HepG2 (cell line): Measurements from ENCODE around the gene NUBP2. TPM values are rescaled to one million over a fixed set of nuclear protein-coding genes. Genes with fewer than 3 reads are reported as not detected.

Experiments used
- ARID4A ChIP-seq: sonication (generic); formaldehyde crosslinking; IDR thresholded peaks from 2 replicates; pipeline ENCODE4 v1.5.0; 2020; ENCODE audit warnings: mild to moderate bottlenecking, missing genetic modification reagents, borderline replicate concordance
- GMEB1 ChIP-seq: sonication (generic); formaldehyde crosslinking; IDR thresholded peaks from 2 replicates; pipeline ENCODE4 v1.5.1; 2020; ENCODE audit warnings: missing genetic modification reagents, mild to moderate bottlenecking, borderline replicate concordance
- HMGXB4 ChIP-seq, 2 experiments: sonication (generic) in 1 of 2; formaldehyde crosslinking in 1 of 2; IDR thresholded peaks; 2 replicates each; pipeline versions ENCODE4 v1.4.0 to v1.6.1; 2018 to 2020; ENCODE audit warnings: missing genetic modification reagents in 2 of 2, borderline replicate concordance in 1 of 2, low read depth in 1 of 2, mild to moderate bottlenecking in 1 of 2, missing biosample characterization in 1 of 2
- MED8 ChIP-seq: sonication (generic); formaldehyde crosslinking; IDR thresholded peaks from 2 replicates; pipeline ENCODE4 v1.8.1; 2023; ENCODE audit warnings: mild to moderate bottlenecking, missing genetic modification reagents; ENCODE audit not compliant: insufficient replicate concordance
- MEIS1 ChIP-seq: sonication (generic); formaldehyde crosslinking; IDR thresholded peaks from 2 replicates; pipeline ENCODE4 v1.9.0; 2021; ENCODE audit warnings: mild to moderate bottlenecking, missing genetic modification reagents, moderate library complexity, borderline replicate concordance
- RCOR2 ChIP-seq: IDR thresholded peaks from 2 replicates; pipeline ENCODE4 v1.6.1; 2016; ENCODE audit warnings: missing biosample characterization, missing genetic modification reagents
- ZBED4 ChIP-seq: sonication (generic); formaldehyde crosslinking; IDR thresholded peaks from 2 replicates; pipeline ENCODE4 v1.4.0; 2020; ENCODE audit warnings: missing genetic modification reagents, borderline replicate concordance
- ZNF446 ChIP-seq: sonication (generic); formaldehyde crosslinking; IDR thresholded peaks from 2 replicates; pipeline ENCODE4 v1.5.0; 2020; ENCODE audit warnings: mild to moderate bottlenecking, missing genetic modification reagents
- ZNF562 ChIP-seq: sonication (generic); formaldehyde crosslinking; IDR thresholded peaks from 2 replicates; pipeline ENCODE4 v1.8.0; 2022; ENCODE audit warnings: missing genetic modification reagents, borderline replicate concordance
- ZNF770 ChIP-seq: sonication (generic); formaldehyde crosslinking; IDR thresholded peaks from 2 replicates; pipeline ENCODE4 v1.5.0; 2020; ENCODE audit warnings: mild to moderate bottlenecking, missing genetic modification reagents
- ZSCAN31 ChIP-seq: sonication (generic); formaldehyde crosslinking; IDR thresholded peaks from 2 replicates; pipeline ENCODE4 v1.5.0; 2020; ENCODE audit warnings: low read depth, mild to moderate bottlenecking, missing genetic modification reagents
- polyA plus RNA-seq, 8 experiments: library from polyadenylated mRNA; depleted of rRNA in 3 of 8; stranded (reverse) in 7 of 8; unstranded in 1 of 8; fragments of >200 nt; fragmentation: Illumina TruSeq in 4 of 8; extraction: Trizol in 4 of 8; gene quantifications; 2 replicates each; pipeline versions ENCODE4 v1.2.1 to v1.2.3, GENCODE V29; 2011 to 2016; ENCODE audit warnings: low read depth in 4 of 8, missing spikeins in 1 of 8, mixed read lengths in 1 of 8; ENCODE audit not compliant: insufficient read depth in 1 of 8
- total RNA-seq, 5 experiments: library from RNA; depleted of rRNA; stranded (reverse); fragments of >200 nt; fragmentation: Illumina TruSeq; extraction: Trizol; gene quantifications; 2 replicates each; pipeline ENCODE4 v1.2.3, GENCODE V29; 2016; ENCODE audit warnings: low read depth in 1 of 5

Gene NUBP2
- total and polyA plus RNA-seq, 2 of the 13 experiments (the other 11 are each of a cell fraction or from before 2014, with no cell fraction given): 25.7 to 61.5 TPM

- TF ChIP-seq ZBED4 (CRISPR knock-in tag): 0 out of 2 replicates have a peak, but pooled peaks have one; percentile 12
- TF ChIP-seq MEIS1 (CRISPR knock-in tag): peak; percentile 35; the same call in 1 of the 2 replicates
- peak; percentile 17; the same call in 1 of the 2 replicates for TF ChIP-seq GMEB1 (CRISPR knock-in tag)
- TF ChIP-seq HMGXB4 (CRISPR knock-in tag; IDR thresholded peaks at IDR 0.05; ENCODE audit: borderline replicate concordance in 1 of 2, low read depth in 1 of 2): 0 out of 4 replicates have a peak, but pooled peaks of 1 of the 2 experiments have one; percentile 20
- peak; percentile 11; the same call in 1 of the 2 replicates for TF ChIP-seq RCOR2 (CRISPR knock-in tag)
- TF ChIP-seq ZSCAN31 (CRISPR knock-in tag): 0 out of 2 replicates have a peak, but pooled peaks have one; percentile 47
- no peak for TF ChIP-seq ZNF562 (CRISPR knock-in tag)
- peak; percentile 68 for TF ChIP-seq ARID4A
- no peak for TF ChIP-seq MED8
- TF ChIP-seq ZNF770: peak; percentile 75
- TF ChIP-seq ZNF446 (CRISPR knock-in tag): no peak
These were observed 43.3 kb downstream of the NUBP2 start (continued) for GRCh38 chr16:1825864-1826690.
